Heart right ventricle (tissue), 16 donors: ENCODE data around the gene MTUS2. TPM values are rescaled to one million over a fixed set of nuclear protein-coding genes. Genes with fewer than 3 reads are reported as not detected.

ENCODE experiments used
- ATAC-seq, 8 donors: fragments of 200-7000 bp; cut with Tn5 transposase; one replicate each; pipeline ENCODE4 v1.9.1; 2020; ENCODE audit warnings: mild to moderate bottlenecking in 8 of 8, moderate library complexity in 8 of 8, moderate number of reproducible peaks in 1 of 8
- DNase-seq, 2 donors: peaks; one replicate each; pipeline ENCODE4 v3.0.0-alpha.2; 2020
- H3K27ac ChIP-seq, 10 donors: fragments of 200-600 bp; sonication (generic) in 2 of 10; one replicate each; pipeline versions ENCODE4 v1.5.0 to v1.8.0; 2020 to 2022; ENCODE audit warnings: mild to moderate bottlenecking in 3 of 10
- H3K27me3 ChIP-seq, 7 donors: fragments of 200-600 bp; one replicate each; pipeline ENCODE4 v1.8.0; 2021 to 2022; ENCODE audit warnings: mild to moderate bottlenecking in 2 of 7
- H3K36me3 ChIP-seq, 9 donors: fragments of 200-600 bp; sonication (generic) in 1 of 9; one replicate each; pipeline versions ENCODE4 v1.5.0 to v1.8.0; 2020 to 2022; ENCODE audit warnings: mild to moderate bottlenecking in 2 of 9
- H3K4me1 ChIP-seq, 9 donors: fragments of 200-600 bp; sonication (generic) in 1 of 9; one replicate each; pipeline versions ENCODE4 v1.5.0 to v1.8.0; 2020 to 2022; ENCODE audit warnings: mild to moderate bottlenecking in 4 of 9
- H3K4me3 ChIP-seq, 10 donors: fragments of 200-600 bp; sonication (generic) in 2 of 10; one replicate each; pipeline versions ENCODE4 v1.5.0 to v1.8.0; 2020 to 2022; ENCODE audit warnings: mild to moderate bottlenecking in 7 of 10, moderate library complexity in 2 of 10
- H3K9me3 ChIP-seq, 11 donors: fragments of 200-600 bp in 10 of 11; sonication (generic) in 2 of 11; one replicate each; pipeline versions ENCODE4 v1.5.0 to v1.8.0; 2013 to 2022; ENCODE audit warnings: mild to moderate bottlenecking in 2 of 11, control low read depth in 1 of 11, moderate library complexity in 1 of 11
- CTCF ChIP-seq, 9 donors: fragments of 200-600 bp; sonication (generic) in 2 of 9; IDR thresholded peaks; one replicate each; pipeline versions ENCODE4 v1.5.0 to v1.8.0; 2021 to 2022; ENCODE audit warnings: antibody characterized with exemption in 9 of 9, mild to moderate bottlenecking in 5 of 9, moderate library complexity in 1 of 9
- WGBS, 2 donors: extraction: QIAGEN DNeasy Blood & Tissue Kit; methylation state at CpG; one replicate each; pipeline ENCODE4 v1.1.7; 2013; ENCODE audit warnings: inconsistent platforms in 1 of 2; 5-methylcytosine and 5-hydroxymethylcytosine counted together
- intact Hi-C, 10 donors: fragments of 100-400 bp; cut with DNase I; formaldehyde crosslinking; loops; one replicate each; pipeline versions ENCODE4 v1.11.1 to v1.14.2; 2022
- polyA plus RNA-seq, 2 donors: library from polyadenylated mRNA; stranded (reverse); fragments of 200-250 nt; gene quantifications; one replicate each; pipeline ENCODE4 v1.2.3, GENCODE V29; 2013
- total RNA-seq, 10 donors: library from RNA; stranded (reverse); fragmentation: NEBNext Ultra II Directional in 3 of 10; extraction: Animal tissue kit (Norgen Biotek cat#: 25700) in 3 of 10; gene quantifications; one replicate each; pipeline versions ENCODE4 v1.2.1 to v1.2.4, GENCODE V29; 2021 to 2023
- donor health status: Arrhythmogenic right ventricular cardiomyopathy.
- donor health status: ischemic (EF 13 %, LVEDD 7.1; RV severe dilation, severe dysfunction).
- donor health status: healthy with polysubstance abuse.
- donor health status: DM: no; HTN: yes; CAD: no.
- donor health status: DM: no; HTN: no; CAD: no.
- donor health status: ischemic (EF 25% LVEDD 6.9; RV normal size, moderate dysfunction).
- donor health status: ischemic (EF 25% LVEDD 5.7; RV mildly dilated, moderate dysfunction).
- donor health status: healthy.
- donor health status: DM: yes; HTN: yes; CAD: no.
- donor health status: Ischemic cardiomyopathy.
- donor health status: ischemic (EF 35%, LVEDD 5.7; RV mildly dilated, moderate dysfunction).
- donor health status: nonischemic (EF 11% LVEDD 7.7; RV severe dilation, severe dysfunction).
- donor health status: DM: yes; HTN: yes; CAD: no.
- donor health status: PGD.
- donor health status: ischemic (EF 29% LVEDD 5.4; RV normal size, mild dysfunction).
- donor health status: nonischemic (EF 23%, LVEDD 6.1; RV moderate dilation, normal function).

The MTUS2 gene
- total and polyA plus RNA-seq, 12 donors, result 18.7 to 159 (median 65.6) TPM

GRCh38 chr13:29115842-29116241 lies 295.7 kb downstream of the MTUS2 start:
- Histone ChIP-seq H3K4me1 (peaks cover 0 to 8% (median 0%) of the 10 kb centered on the region in 9 donors), H3K36me3 (no peaks in the 10 kb centered on the region), H3K9me3 (no peaks in the 10 kb centered on the region), H3K27me3 (no peaks in the 10 kb centered on the region), H3K27ac (no peak overlapping the region), H3K4me3 (no peak overlapping the region)
- no peak for TF ChIP-seq CTCF (IDR thresholded peaks at IDR 0.05)
- ATAC-seq, result no peak
- intact Hi-C loops, result no loop called here
- DNase-seq, result no peak
- 87 to 92% methylated on average over 1 of the region's 1 CpG for WGBS, 2 donors

GRCh38 chr13:29117663-29118062 lies 297.5 kb downstream of the MTUS2 start:
- no peak for ATAC-seq
- 60 to 73% methylated on average over 8 of the region's 8 CpGs for WGBS, 2 donors
- no peaks in the 10 kb centered on the region for H3K4me1 ChIP-seq
- DNase-seq, result no peak
- TF ChIP-seq CTCF (IDR thresholded peaks at IDR 0.05), result no peak
- H3K36me3 ChIP-seq, result no peaks in the 10 kb centered on the region
- no peak overlapping the region for H3K27ac ChIP-seq
- no peaks in the 10 kb centered on the region for H3K27me3 ChIP-seq
- intact Hi-C loops, result no loop called here
- no peaks in the 10 kb centered on the region for H3K9me3 ChIP-seq
- no peak overlapping the region for H3K4me3 ChIP-seq

- ATAC-seq (no peak), DNase-seq (no peak)
- no peaks in the 10 kb centered on the region for H3K9me3 ChIP-seq
- intact Hi-C loops, result no loop called here
- no peak overlapping the region for H3K27ac ChIP-seq
- no peak overlapping the region for H3K4me3 ChIP-seq
- no peak for TF ChIP-seq CTCF (IDR thresholded peaks at IDR 0.05)
- no peaks in the 10 kb centered on the region for H3K27me3 ChIP-seq
- no peaks in the 10 kb centered on the region for H3K36me3 ChIP-seq
- no peaks in the 10 kb centered on the region for H3K4me1 ChIP-seq
- WGBS, 2 donors, result 53 to 55% methylated on average over 1 of the region's 1 CpG
These were observed 298.3 kb downstream of the MTUS2 start for GRCh38 chr13:29118471-29118870.

DNA sequence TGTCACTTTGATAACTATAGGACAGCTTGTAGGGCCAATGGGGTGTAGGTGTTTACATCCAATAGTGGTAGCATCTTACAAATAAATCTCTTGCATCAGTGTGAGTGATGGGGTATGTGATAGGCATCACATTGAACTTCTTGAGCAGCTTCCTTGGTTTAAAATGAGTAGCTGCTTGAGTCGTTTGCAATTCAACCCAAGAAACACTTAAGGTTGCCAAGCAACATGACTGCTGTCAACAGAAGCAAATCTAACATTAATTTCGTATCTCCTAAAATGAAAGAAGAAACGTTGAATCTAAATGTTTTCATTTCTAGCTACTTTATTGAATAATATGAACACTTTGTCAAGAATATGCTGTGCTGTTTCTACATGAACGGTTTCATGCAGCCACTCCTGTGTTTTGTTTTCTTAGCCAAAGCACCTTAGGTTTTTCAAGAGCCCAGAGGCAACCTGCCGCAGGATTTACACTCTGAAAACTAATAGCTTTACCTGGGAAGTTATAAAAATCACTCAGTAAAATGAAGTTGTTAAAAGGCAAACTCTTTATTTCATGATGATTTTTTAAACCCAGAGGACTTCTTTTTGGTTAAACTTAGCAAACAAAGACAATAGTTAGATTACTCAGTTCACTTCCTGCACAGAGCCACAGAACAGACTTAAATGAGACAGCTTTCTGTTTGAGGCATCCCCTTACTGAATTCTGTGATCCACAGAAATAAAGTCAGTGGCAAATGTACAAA lies 305.2 kb downstream of the MTUS2 start:
- Histone ChIP-seq H3K27me3 (no peaks in the 10 kb centered on the region), H3K36me3 (no peaks in the 10 kb centered on the region), H3K9me3 (no peaks in the 10 kb centered on the region), H3K4me1 (no peaks in the 10 kb centered on the region), H3K27ac (no peak overlapping the region), H3K4me3 (no peak overlapping the region)
- intact Hi-C loops, result no loop called here
- whole genome bisulfite sequencing, 2 donors, result 30 to 32% methylated on average over 5 of the region's 5 CpGs
- ATAC-seq (no peak), DNase-seq (no peak)
- no peak for TF ChIP-seq CTCF (IDR thresholded peaks at IDR 0.05)
